K562 (cell line): ENCODE results near the gene MMP10. TPM values are rescaled to one million over a fixed set of nuclear protein-coding genes. Genes with fewer than 3 reads are reported as not detected.

Experiments used
- ATAC-seq: fragments of 200-7000 bp; cut with Tn5 transposase; 3 replicates; pipeline ENCODE4 v1.9.1; 2020; ENCODE audit warnings: moderate library complexity
- BruUV-seq: library from RNA; stranded (reverse); fragments of 400-500 nt; replicated peaks from 2 replicates; lab custom pipeline; 2021; lab: Mats Ljungman, UMichigan
- CTCF ChIA-PET: fragments of 300-600 bp; formaldehyde crosslinking; extraction: SDS; loops from one replicate; lab custom pipeline; 2021; ENCODE audit warnings: low intra/inter-chr PET ratio; lab: Yijun Ruan, JAX
- POLR2A ChIA-PET: fragments of 300-600, 350-650 bp; sonication (Branson Sonifier 250); formaldehyde crosslinking; extraction: SDS; loops from one replicate; lab custom pipeline; 2021; ENCODE audit warnings: antibody characterized with exemption, inconsistent platforms; lab: Yijun Ruan, JAX
- DNase-seq, 4 experiments: peaks; one replicate each; pipeline versions ENCODE4 v3.0.0 to v3.0.0-alpha.2; 2011 to 2018; ENCODE audit warnings: low spot score in 3 of 4, mixed read lengths in 3 of 4; ENCODE audit errors: extremely low read depth in 1 of 4
- FAIRE-seq: peaks from 2 replicates; lab custom pipeline; 2011; peaks lifted over from hg19 to GRCh38; lab: Jason Lieb, UNC
- H2AFZ ChIP-seq: 2 replicates; pipeline ENCODE4 v1.6.0; 2011; ENCODE audit warnings: low read depth, low read length, control low read depth, inconsistent platforms
- H3K27ac ChIP-seq: fragments of 200-600 bp; 3 replicates; pipeline ENCODE4 v1.8.0; 2011; ENCODE audit warnings: low read depth, mild to moderate bottlenecking, control low read depth, inconsistent platforms, low read length, moderate library complexity, mixed read lengths; ENCODE audit errors: extremely low read depth
- H3K27me3 ChIP-seq, 2 experiments: fragments of 300-600 bp in 1 of 2; 2 replicates in 1 of 2; 3 replicates in 1 of 2; pipeline versions ENCODE4 v1.6.0 to v1.8.0; 2011; ENCODE audit warnings: inconsistent platforms in 2 of 2, low read length in 2 of 2, mild to moderate bottlenecking in 1 of 2, mixed read lengths in 1 of 2, moderate library complexity in 1 of 2; ENCODE audit not compliant: control insufficient read depth in 2 of 2, insufficient read depth in 2 of 2
- H3K36me3 ChIP-seq: fragments of 300-600 bp; 3 replicates; pipeline ENCODE4 v1.8.0; 2011; ENCODE audit warnings: mild to moderate bottlenecking, low read length, inconsistent platforms; ENCODE audit not compliant: control insufficient read depth, insufficient read depth
- H3K4me1 ChIP-seq, 2 experiments: fragments of 200-600 bp in 1 of 2; replicated peaks in 1 of 2; 2 replicates in 1 of 2; 3 replicates in 1 of 2; pipeline versions ENCODE4 v1.5.1 to v1.8.0; 2011; ENCODE audit warnings: inconsistent platforms in 2 of 2, low read length in 2 of 2, mild to moderate bottlenecking in 1 of 2, mixed read lengths in 1 of 2, moderate library complexity in 1 of 2; ENCODE audit not compliant: control insufficient read depth in 2 of 2, insufficient read depth in 2 of 2
- H3K4me2 ChIP-seq: 2 replicates; pipeline ENCODE4 v1.6.1; 2011; ENCODE audit warnings: low read length, control low read depth, inconsistent platforms, mixed read lengths; ENCODE audit not compliant: insufficient read depth
- H3K4me3 ChIP-seq: fragments of 200-600 bp; sonication (generic), shearing (Covaris generic); 2 replicates; pipeline ENCODE4 v1.5.1; 2016; ENCODE audit warnings: control low read depth, inconsistent platforms
- H3K79me2 ChIP-seq: fragments of 200-600 bp; 3 replicates; pipeline ENCODE4 v1.8.0; 2011; ENCODE audit warnings: low read length, inconsistent platforms; ENCODE audit not compliant: control insufficient read depth, insufficient read depth
- H3K9ac ChIP-seq, 2 experiments: 2 replicates each; pipeline versions ENCODE4 v1.6.0 to v1.6.1; 2011; ENCODE audit warnings: low read depth in 2 of 2, low read length in 2 of 2, control low read depth in 1 of 2, inconsistent platforms in 1 of 2, mild to moderate bottlenecking in 1 of 2, mixed read lengths in 1 of 2; ENCODE audit not compliant: insufficient read depth in 1 of 2
- H3K9me1 ChIP-seq: one replicate; pipeline ENCODE4 v1.6.0; 2011; ENCODE audit warnings: inconsistent platforms, mild to moderate bottlenecking, low read length, moderate library complexity; ENCODE audit not compliant: control insufficient read depth, insufficient read depth
- H3K9me3 ChIP-seq: replicated peaks from 2 replicates; pipeline ENCODE4 v1.5.1; 2011; ENCODE audit warnings: low read depth, low read length, inconsistent platforms; ENCODE audit not compliant: control insufficient read depth, insufficient read depth
- H4K20me1 ChIP-seq: replicated peaks from 2 replicates; pipeline ENCODE4 v1.6.1; 2011; ENCODE audit warnings: low read length, inconsistent platforms, mixed read lengths; ENCODE audit not compliant: control insufficient read depth, insufficient read depth
- BACH1 ChIP-seq: fragments of 200-800 bp; sonication (Bioruptor generic); IDR thresholded peaks from 2 replicates; pipeline ENCODE4 v1.6.1; 2016; ENCODE audit warnings: missing genetic modification characterization, missing compliant biosample characterization
- BRF1 ChIP-seq: IDR thresholded peaks from 3 replicates; pipeline ENCODE4 v1.6.1; 2011; ENCODE audit warnings: borderline replicate concordance, mild to moderate bottlenecking; ENCODE audit not compliant: insufficient read length; ENCODE audit errors: extremely low read depth
- CHD2 ChIP-seq: IDR thresholded peaks from 2 replicates; pipeline ENCODE4 v1.6.1; 2011; ENCODE audit warnings: low read depth, low read length
- MYNN ChIP-seq, 2 experiments: sonication (generic); formaldehyde crosslinking in 1 of 2; IDR thresholded peaks; 2 replicates each; pipeline versions ENCODE4 v1.5.0 to v1.6.1; 2016 to 2020; ENCODE audit warnings: antibody characterized with exemption in 1 of 2, missing genetic modification reagents in 1 of 2
- POLR3A ChIP-seq: IDR thresholded peaks from 2 replicates; pipeline ENCODE4 v1.6.1; 2011; ENCODE audit warnings: borderline replicate concordance, mild to moderate bottlenecking, moderate library complexity; ENCODE audit not compliant: insufficient read length, insufficient read depth; ENCODE audit errors: extremely low read depth
- SAFB2 ChIP-seq: fragments of 200-400 bp; formaldehyde crosslinking; IDR thresholded peaks from 2 replicates; pipeline ENCODE4 v1.6.1; 2018; ENCODE audit warnings: borderline replicate concordance, low read length, low read depth, moderate library complexity; ENCODE audit not compliant: severe bottlenecking
- SMARCB1 ChIP-seq: IDR thresholded peaks from 2 replicates; pipeline ENCODE4 v1.6.1; 2011; ENCODE audit warnings: improper control_type of control experiment, low read depth; ENCODE audit not compliant: insufficient read length
- TAF1 ChIP-seq: IDR thresholded peaks from 2 replicates; pipeline ENCODE4 v1.6.1; 2011; ENCODE audit warnings: mild to moderate bottlenecking, low read length, moderate library complexity; ENCODE audit not compliant: insufficient read depth, control insufficient read depth, severe bottlenecking; ENCODE audit errors: extremely low read depth
- TFE3 ChIP-seq: fragments of 450-650 bp; formaldehyde crosslinking; IDR thresholded peaks from 2 replicates; pipeline ENCODE4 v1.4.0; 2020; ENCODE audit warnings: mild to moderate bottlenecking, mixed read lengths
- ZBTB7A ChIP-seq: IDR thresholded peaks from 2 replicates; pipeline ENCODE4 v1.6.1; 2011; ENCODE audit warnings: low read depth, mild to moderate bottlenecking, low read length, moderate library complexity, borderline replicate concordance; ENCODE audit not compliant: control insufficient read depth
- ZFPM2 ChIP-seq: fragments of 250-450 bp; sonication (Bioruptor Pico); IDR thresholded peaks from 2 replicates; pipeline ENCODE4 v1.5.1; 2022; ENCODE audit warnings: mild to moderate bottlenecking
- ZKSCAN8 ChIP-seq: fragments of 200-800 bp; sonication (Bioruptor generic); IDR thresholded peaks from 2 replicates; pipeline ENCODE4 v1.6.1; 2016; ENCODE audit warnings: missing genetic modification characterization, missing compliant biosample characterization
- ZNF175 ChIP-seq: fragments of 200-800 bp; sonication (Bioruptor generic); IDR thresholded peaks from 2 replicates; pipeline ENCODE4 v1.6.1; 2016; ENCODE audit warnings: low read depth, mild to moderate bottlenecking, missing genetic modification characterization, missing compliant biosample characterization
- ZNF280B ChIP-seq: fragments of 250-450 bp; sonication (Bioruptor Pico); IDR thresholded peaks from 2 replicates; pipeline ENCODE4 v1.5.1; 2021; ENCODE audit warnings: mild to moderate bottlenecking
- ZNF644 ChIP-seq: fragments of 200-800 bp; sonication (Bioruptor generic); IDR thresholded peaks from 2 replicates; pipeline ENCODE4 v1.6.1; 2016; ENCODE audit warnings: low read depth, missing genetic modification characterization, missing compliant biosample characterization
- WGBS: fragments of 100-300 bp; shearing (Covaris generic); methylation state at CpG from one replicate; pipeline ENCODE4 v1.1.6; 2016; ENCODE audit warnings: low coverage, mixed read lengths; ENCODE audit not compliant: insufficient coverage; ENCODE audit errors: missing lambda C conversion rate; 5-methylcytosine and 5-hydroxymethylcytosine counted together
- in situ Hi-C: fragments of 300-500 bp; cut with MboI; formaldehyde crosslinking; loops from 4 replicates; pipeline ENCODE4 v1.15.0; 2018; ENCODE audit warnings: inconsistent platforms, mixed read lengths
- intact Hi-C: fragments of 100-400 bp; cut with micrococcal nuclease; formaldehyde crosslinking; loops from 2 replicates; pipeline ENCODE4 v1.14.2; 2022
- polyA plus RNA-seq, 8 experiments: library from polyadenylated mRNA; depleted of rRNA in 4 of 8; stranded (reverse) in 5 of 8; unstranded in 3 of 8; fragments of >200 nt; fragmentation: Nextera tagmentation in 2 of 8; fragmentation: Illumina TruSeq in 1 of 8; extraction: Ambion mirVana in 2 of 8; extraction: Trizol in 1 of 8; gene quantifications; 2 replicates each; pipeline versions ENCODE4 v1.2.1 to v1.2.3, GENCODE V29; 2011 to 2014; ENCODE audit warnings: inconsistent platforms in 1 of 8, missing spikeins in 1 of 8
- total RNA-seq, 7 experiments: library from RNA; depleted of rRNA in 6 of 7; stranded (reverse); fragments of >200 nt in 6 of 7; fragmentation: Illumina TruSeq in 2 of 7; extraction: Trizol in 2 of 7; gene quantifications; 2 replicates each; pipeline versions ENCODE4 v1.2.1 to v1.2.3, GENCODE V29; 2011 to 2021; ENCODE audit warnings: low replicate concordance in 1 of 7
- TF ChIP-seq, protein P1 (sequence below): fragments of 450-650 bp; formaldehyde crosslinking; IDR thresholded peaks from 2 replicates; pipeline ENCODE4 v1.4.0; 2020; ENCODE audit warnings: mild to moderate bottlenecking, moderate library complexity
- TF ChIP-seq, protein P2 (sequence below): fragments of 450-650 bp; formaldehyde crosslinking; IDR thresholded peaks from 2 replicates; pipeline ENCODE4 v1.4.0; 2020; ENCODE audit warnings: mild to moderate bottlenecking

Gene MMP10
- total and polyA plus RNA-seq, 9 of the 15 experiments (the other 6 are each of a cell fraction or from before 2014, with no cell fraction given), result not detected

DNA sequence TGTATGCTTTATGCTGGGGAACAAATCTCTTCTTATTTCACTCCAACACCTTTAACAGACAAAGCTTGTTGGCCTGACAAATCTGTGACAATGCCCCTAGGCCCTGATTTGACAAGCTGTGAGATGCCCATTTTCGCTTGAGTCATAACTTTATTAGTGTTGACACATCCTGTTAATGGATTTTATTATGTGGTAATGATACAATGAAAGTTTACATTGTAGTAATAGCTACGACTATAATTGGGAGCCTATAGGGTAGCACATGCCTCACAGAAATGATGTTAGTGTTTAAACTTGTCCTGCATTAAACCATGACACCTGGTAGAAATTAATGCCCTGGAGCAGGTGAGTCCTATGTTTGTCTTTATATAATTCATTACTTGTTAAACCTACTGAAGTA is 3.3 kb upstream of the MMP10 start:
- 0% methylated on average over 2 of the region's 2 CpGs for WGBS
- FAIRE-seq, result no peak

More for the DNA sequence above, 3.3 kb upstream of the MMP10 start:
- TF ChIP-seq ZFPM2, result no peak
- TF ChIP-seq, protein P1, sequence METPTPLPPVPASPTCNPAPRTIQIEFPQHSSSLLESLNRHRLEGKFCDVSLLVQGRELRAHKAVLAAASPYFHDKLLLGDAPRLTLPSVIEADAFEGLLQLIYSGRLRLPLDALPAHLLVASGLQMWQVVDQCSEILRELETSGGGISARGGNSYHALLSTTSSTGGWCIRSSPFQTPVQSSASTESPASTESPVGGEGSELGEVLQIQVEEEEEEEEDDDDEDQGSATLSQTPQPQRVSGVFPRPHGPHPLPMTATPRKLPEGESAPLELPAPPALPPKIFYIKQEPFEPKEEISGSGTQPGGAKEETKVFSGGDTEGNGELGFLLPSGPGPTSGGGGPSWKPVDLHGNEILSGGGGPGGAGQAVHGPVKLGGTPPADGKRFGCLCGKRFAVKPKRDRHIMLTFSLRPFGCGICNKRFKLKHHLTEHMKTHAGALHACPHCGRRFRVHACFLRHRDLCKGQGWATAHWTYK, result no peak
- TF ChIP-seq CHD2, result no peak
- no peak for TF ChIP-seq MYNN (IDR thresholded peaks at IDR 0.05)
- TF ChIP-seq MYNN (CRISPR knock-in tag; IDR thresholded peaks at IDR 0.05), result no peak
- TF ChIP-seq ZNF175, result no peak
- no peak for TF ChIP-seq BACH1
- no peak for TF ChIP-seq POLR3A
- TF ChIP-seq, protein P2, sequence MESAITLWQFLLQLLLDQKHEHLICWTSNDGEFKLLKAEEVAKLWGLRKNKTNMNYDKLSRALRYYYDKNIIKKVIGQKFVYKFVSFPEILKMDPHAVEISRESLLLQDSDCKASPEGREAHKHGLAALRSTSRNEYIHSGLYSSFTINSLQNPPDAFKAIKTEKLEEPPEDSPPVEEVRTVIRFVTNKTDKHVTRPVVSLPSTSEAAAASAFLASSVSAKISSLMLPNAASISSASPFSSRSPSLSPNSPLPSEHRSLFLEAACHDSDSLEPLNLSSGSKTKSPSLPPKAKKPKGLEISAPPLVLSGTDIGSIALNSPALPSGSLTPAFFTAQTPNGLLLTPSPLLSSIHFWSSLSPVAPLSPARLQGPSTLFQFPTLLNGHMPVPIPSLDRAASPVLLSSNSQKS (CRISPR knock-in tag), result no peak
- TF ChIP-seq TFE3 (CRISPR knock-in tag), result no peak
- TF ChIP-seq SMARCB1, result no peak
- TF ChIP-seq TAF1, result no peak
- no peak for TF ChIP-seq SAFB2
- no peak for TF ChIP-seq BRF1
- no peak for TF ChIP-seq ZKSCAN8 (CRISPR knock-in tag)
- no peak for TF ChIP-seq ZNF644 (tag)
- no peak for TF ChIP-seq ZBTB7A
- no peak for TF ChIP-seq ZNF280B (CRISPR knock-in tag)
- H3K9me1 ChIP-seq, result no peaks in the 10 kb centered on the region
- no TSS peak for BruUV-seq
- no peaks in the 10 kb centered on the region for H3K36me3 ChIP-seq
- H3K79me2 ChIP-seq, result no peaks in the 10 kb centered on the region
- no peak overlapping the region for H2AFZ ChIP-seq
- in situ Hi-C loops, result no loop called here
- ATAC-seq (no peak), DNase-seq (no peak)
- intact Hi-C loops, result no loop called here
- ChIA-PET POLR2A (no interaction called here), CTCF (interaction anchor here (0.6 kb wide), 1 partner anchor 1990 kb away, joined by 6 read pairs; no protein-coding TSS in a partner anchor)
- H3K9me3 ChIP-seq, result no peaks in the 10 kb centered on the region
- no peak overlapping the region for H3K4me2 ChIP-seq
- no peak overlapping the region for H3K4me3 ChIP-seq
- no peaks in the 10 kb centered on the region for H4K20me1 ChIP-seq
- H3K9ac ChIP-seq, result no peak overlapping the region
- H3K27ac ChIP-seq, result no peak overlapping the region
- no peaks in the 10 kb centered on the region for H3K4me1 ChIP-seq
- no peaks in the 10 kb centered on the region for H3K27me3 ChIP-seq
